Breast epithelium (tissue), 3 donors: ENCODE data around the gene MTCL1.

Source experiments
- CTCF ChIP-seq, 3 donors: fragments of 450-650 bp; IDR thresholded peaks; one replicate each; pipeline ENCODE4 v1.5.1; 2016 to 2017; ENCODE audit warnings: antibody characterized with exemption in 3 of 3, mild to moderate bottlenecking in 3 of 3, moderate library complexity in 3 of 3
- POLR2A ChIP-seq: fragments of 450-650 bp; IDR thresholded peaks from one replicate; pipeline ENCODE4 v1.6.1; 2016; ENCODE audit warnings: antibody characterized with exemption, mild to moderate bottlenecking, moderate library complexity
- POLR2AphosphoS5 ChIP-seq, 3 donors: sonication (generic); formaldehyde crosslinking; IDR thresholded peaks; one replicate each; pipeline ENCODE4 v1.6.1; 2017; ENCODE audit warnings: antibody characterized with exemption in 3 of 3

GRCh38 chr18:8808001-8808400, 102.6 kb downstream of the MTCL1 start:
- TF ChIP-seq CTCF (IDR thresholded peaks at IDR 0.05) (no peak), POLR2A (no peak), POLR2AphosphoS5 (IDR thresholded peaks at IDR 0.05) (no peak)
